ENCODE data around the gene MYO18A.

Gene MYO18A

DNA sequence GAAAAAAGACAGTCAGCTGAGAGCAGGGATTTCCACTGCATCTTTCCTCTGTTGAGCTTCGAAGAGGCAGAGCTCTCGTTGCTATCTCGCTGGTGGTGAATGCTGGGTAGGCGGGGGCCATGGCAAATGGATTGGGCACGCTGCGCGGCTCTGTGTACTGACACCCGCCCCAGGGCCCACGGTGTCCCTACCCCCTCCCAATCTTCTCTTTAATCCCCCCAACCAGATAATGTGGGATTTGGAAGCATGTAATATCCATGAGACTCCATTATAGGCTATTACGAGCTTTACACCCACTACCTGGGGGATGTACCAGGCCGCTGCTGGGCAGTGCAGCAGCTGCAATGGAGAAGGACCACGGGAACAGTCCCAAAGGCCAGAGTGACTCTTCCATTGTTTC is 129.0 kb downstream of the MYO18A start:
- Histone ChIP-seq H3K79me2 (no peaks in the 10 kb centered on the region), H3K4me3 (ENCODE audit: low read depth, low read length) (no peak overlapping the region), H3K36me3 (ENCODE audit: control insufficient read depth, insufficient read depth, low read length) (no peaks in the 10 kb centered on the region), H3K27ac (no peak overlapping the region), H3K9ac (no peak overlapping the region), H3K4me2 (ENCODE audit: low read length) (no peak overlapping the region), H3K4me1 (peaks cover 21% of the 10 kb centered on the region), H3K27me3 (ENCODE audit: control insufficient read depth, insufficient read depth, low read length) (no peaks in the 10 kb centered on the region), H2AFZ (no peak overlapping the region), H3K9me3 (ENCODE audit: control insufficient read depth, low read length) (no peaks in the 10 kb centered on the region)
- TF ChIP-seq CTCF (IDR thresholded peaks at IDR 0.05), result no peak

GRCh38 chr17:29050176-29050575 is 130.0 kb downstream of the MYO18A start:
- H3K36me3 ChIP-seq (ENCODE audit: control insufficient read depth, insufficient read depth, low read length), result no peaks in the 10 kb centered on the region
- no peak for TF ChIP-seq CTCF (IDR thresholded peaks at IDR 0.05)
- H3K9ac ChIP-seq, result no peak overlapping the region
- H3K27me3 ChIP-seq (ENCODE audit: control insufficient read depth, insufficient read depth, low read length), result no peaks in the 10 kb centered on the region
- H3K9me3 ChIP-seq (ENCODE audit: control insufficient read depth, low read length), result no peaks in the 10 kb centered on the region
- H3K27ac ChIP-seq, result no peak overlapping the region
- H3K79me2 ChIP-seq, result no peaks in the 10 kb centered on the region
- H3K4me2 ChIP-seq (ENCODE audit: low read length), result no peak overlapping the region
- H2AFZ ChIP-seq, result no peak overlapping the region
- H3K4me1 ChIP-seq, result peaks cover 20% of the 10 kb centered on the region
- no peak overlapping the region for H3K4me3 ChIP-seq (ENCODE audit: low read depth, low read length)

- Histone ChIP-seq H3K27me3 (ENCODE audit: control insufficient read depth, insufficient read depth, low read length) (no peaks in the 10 kb centered on the region), H3K4me2 (ENCODE audit: low read length) (no peak overlapping the region), H2AFZ (no peak overlapping the region), H3K4me1 (peaks cover 15% of the 10 kb centered on the region), H3K9ac (no peak overlapping the region), H3K79me2 (no peaks in the 10 kb centered on the region), H3K36me3 (ENCODE audit: control insufficient read depth, insufficient read depth, low read length) (no peaks in the 10 kb centered on the region), H3K27ac (no peak overlapping the region), H3K4me3 (ENCODE audit: low read depth, low read length) (no peak overlapping the region), H3K9me3 (ENCODE audit: control insufficient read depth, low read length) (no peaks in the 10 kb centered on the region)
- no peak for TF ChIP-seq CTCF (IDR thresholded peaks at IDR 0.05)
Measured at GRCh38 chr17:29049541-29050145, 130.6 kb downstream of the MYO18A start.

DNA sequence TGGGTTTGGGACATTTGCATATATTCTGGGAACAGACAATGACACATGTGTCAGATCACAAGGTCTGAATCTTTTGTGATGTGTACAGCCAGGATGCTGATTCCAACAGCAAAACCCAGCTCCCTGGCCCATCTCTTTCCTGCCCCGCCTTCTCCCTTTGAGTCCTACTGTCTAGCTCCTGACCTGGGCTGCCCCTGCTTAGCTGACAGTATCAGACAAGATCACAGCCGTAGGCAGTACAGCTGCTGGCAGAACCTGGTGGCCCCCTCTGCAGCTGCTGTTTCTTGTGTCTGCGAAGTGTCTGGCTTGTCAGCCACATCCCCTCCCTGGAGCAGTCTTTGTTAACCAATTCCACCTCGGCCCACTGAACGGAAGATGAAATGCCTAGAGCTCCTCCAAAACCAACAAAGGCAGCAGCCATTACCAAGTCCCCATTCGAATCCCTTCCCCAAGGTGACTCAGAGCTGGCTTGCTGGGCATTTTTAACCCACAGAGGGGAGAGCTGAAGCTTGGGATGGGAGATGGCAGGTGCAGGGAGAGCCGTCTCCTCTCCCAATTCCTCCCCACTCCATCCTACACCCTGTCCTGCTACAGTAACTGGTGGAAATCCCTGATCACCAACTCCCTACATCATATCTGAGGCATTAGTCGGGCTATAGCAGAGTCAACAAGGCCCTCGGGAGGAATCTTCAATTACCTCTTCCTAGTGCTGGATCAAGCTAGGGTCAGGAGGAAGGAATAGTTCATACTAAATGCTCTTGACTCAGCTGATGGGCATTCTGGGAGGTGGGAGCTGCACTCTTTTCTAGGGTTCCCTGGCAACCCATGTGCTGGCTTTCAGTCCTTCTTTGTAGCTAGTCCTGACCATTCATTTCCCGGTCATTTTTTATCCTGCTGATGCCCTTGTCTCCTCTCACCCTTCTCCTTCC is 131.5 kb downstream of the MYO18A start:
- Histone ChIP-seq H3K4me1 (peaks cover 10% of the 10 kb centered on the region), H3K27ac (no peak overlapping the region), H3K9me3 (ENCODE audit: control insufficient read depth, low read length) (no peaks in the 10 kb centered on the region), H3K4me2 (ENCODE audit: low read length) (no peak overlapping the region), H3K79me2 (no peaks in the 10 kb centered on the region), H3K27me3 (ENCODE audit: control insufficient read depth, insufficient read depth, low read length) (no peaks in the 10 kb centered on the region), H3K36me3 (ENCODE audit: control insufficient read depth, insufficient read depth, low read length) (no peaks in the 10 kb centered on the region), H2AFZ (peak overlapping the region; percentile 35), H3K9ac (no peak overlapping the region), H3K4me3 (ENCODE audit: low read depth, low read length) (no peak overlapping the region)
- no peak for TF ChIP-seq CTCF (IDR thresholded peaks at IDR 0.05)

All from parathyroid adenoma (tissue), 2 donors.